Esophagus muscularis mucosa (tissue), 3 donors: ENCODE results near the gene CSNK1D.

ENCODE experiments used
- POLR2A ChIP-seq: fragments of 450-650 bp; IDR thresholded peaks from one replicate; pipeline ENCODE4 v1.6.1; 2017; ENCODE audit warnings: antibody characterized with exemption, moderate library complexity, mild to moderate bottlenecking, low read depth
- POLR2AphosphoS5 ChIP-seq, 2 donors: sonication (generic); formaldehyde crosslinking; IDR thresholded peaks; one replicate each; pipeline ENCODE4 v1.6.1; 2017; ENCODE audit warnings: antibody characterized with exemption in 2 of 2
- TF ChIP-seq, protein P1 (sequence below), 3 experiments: fragments of 200-600 bp in 2 of 3; fragments of 450-650 bp in 1 of 3; sonication (generic) in 2 of 3; IDR thresholded peaks; one replicate each; pipeline ENCODE4 v1.5.1; 2017 to 2019; ENCODE audit warnings: antibody characterized with exemption in 3 of 3, mild to moderate bottlenecking in 2 of 3, moderate library complexity in 1 of 3

DNA sequence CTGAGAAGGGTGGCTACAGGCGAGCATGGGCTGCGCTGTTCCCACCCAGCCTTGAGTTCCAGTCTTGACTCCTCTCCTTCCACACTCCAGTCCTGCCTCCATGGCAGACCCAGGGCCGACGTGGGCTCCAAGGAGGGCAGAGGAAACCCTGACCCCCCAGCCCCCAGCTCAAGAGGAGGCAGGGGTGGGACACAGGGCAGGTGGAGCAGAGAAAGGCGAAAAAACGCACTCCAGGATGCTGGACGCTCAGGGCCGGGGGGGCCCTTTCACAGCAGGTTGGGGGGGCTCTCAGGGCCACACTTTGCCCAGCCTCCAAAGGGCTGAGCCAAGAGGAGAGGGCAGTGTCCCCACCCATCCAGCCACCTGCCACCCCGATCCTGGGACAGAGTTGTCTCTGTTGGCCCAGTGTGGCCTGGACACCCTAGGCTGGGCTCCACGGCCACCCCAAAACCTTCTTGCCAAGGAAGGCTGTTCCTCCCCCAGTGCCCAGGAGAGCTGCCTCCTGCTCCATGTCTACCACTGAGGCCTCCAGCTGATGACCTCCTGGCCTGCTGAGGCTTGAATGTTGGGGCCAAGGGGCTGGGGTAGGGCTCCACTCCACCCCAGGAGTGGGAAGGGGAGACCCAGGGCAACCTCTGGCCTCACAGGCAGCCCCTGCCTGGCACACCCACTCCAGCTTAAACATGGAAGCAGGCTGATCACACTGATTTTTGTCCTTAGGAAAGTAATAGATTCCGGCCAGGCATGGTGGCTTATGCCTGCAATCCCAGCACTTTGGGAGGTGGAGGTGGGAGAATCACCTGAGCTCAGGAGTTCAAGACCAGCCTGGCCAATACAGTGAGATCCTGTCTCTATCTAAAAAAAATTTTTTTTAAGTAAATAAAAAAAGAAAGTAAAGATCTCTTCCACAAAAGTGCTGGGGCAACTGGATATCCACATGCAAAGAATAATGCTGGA lies 53.5 kb downstream of the CSNK1D start:
- TF ChIP-seq, protein P1, sequence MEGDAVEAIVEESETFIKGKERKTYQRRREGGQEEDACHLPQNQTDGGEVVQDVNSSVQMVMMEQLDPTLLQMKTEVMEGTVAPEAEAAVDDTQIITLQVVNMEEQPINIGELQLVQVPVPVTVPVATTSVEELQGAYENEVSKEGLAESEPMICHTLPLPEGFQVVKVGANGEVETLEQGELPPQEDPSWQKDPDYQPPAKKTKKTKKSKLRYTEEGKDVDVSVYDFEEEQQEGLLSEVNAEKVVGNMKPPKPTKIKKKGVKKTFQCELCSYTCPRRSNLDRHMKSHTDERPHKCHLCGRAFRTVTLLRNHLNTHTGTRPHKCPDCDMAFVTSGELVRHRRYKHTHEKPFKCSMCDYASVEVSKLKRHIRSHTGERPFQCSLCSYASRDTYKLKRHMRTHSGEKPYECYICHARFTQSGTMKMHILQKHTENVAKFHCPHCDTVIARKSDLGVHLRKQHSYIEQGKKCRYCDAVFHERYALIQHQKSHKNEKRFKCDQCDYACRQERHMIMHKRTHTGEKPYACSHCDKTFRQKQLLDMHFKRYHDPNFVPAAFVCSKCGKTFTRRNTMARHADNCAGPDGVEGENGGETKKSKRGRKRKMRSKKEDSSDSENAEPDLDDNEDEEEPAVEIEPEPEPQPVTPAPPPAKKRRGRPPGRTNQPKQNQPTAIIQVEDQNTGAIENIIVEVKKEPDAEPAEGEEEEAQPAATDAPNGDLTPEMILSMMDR (IDR thresholded peaks at IDR 0.05), result no peak
- no peak for TF ChIP-seq POLR2A
- TF ChIP-seq POLR2AphosphoS5 (IDR thresholded peaks at IDR 0.05), result no peak
